DND-41 (cell line): Measurements from ENCODE around the gene APLN.

Experiments used
- ATAC-seq: fragments of 200-7000 bp; cut with Tn5 transposase; 3 replicates; pipeline ENCODE4 v1.9.1; 2021; ENCODE audit warnings: low read depth; ENCODE audit not compliant: insufficient read depth
- DNase-seq: peaks from one replicate; pipeline ENCODE4 v3.0.0-alpha.2; 2020
- H2AFZ ChIP-seq: 2 replicates; pipeline ENCODE4 v1.6.0; 2012; ENCODE audit warnings: low read depth, low read length
- H3K27ac ChIP-seq: 2 replicates; pipeline ENCODE4 v1.5.1; 2012; ENCODE audit warnings: low read length, inconsistent platforms
- H3K27me3 ChIP-seq: fragments of 200-600 bp; sonication (generic); 2 replicates; pipeline ENCODE4 v1.6.0; 2012; ENCODE audit warnings: low read length, mild to moderate bottlenecking, inconsistent platforms; ENCODE audit not compliant: insufficient read depth, poor library complexity
- H3K36me3 ChIP-seq: 2 replicates; pipeline ENCODE4 v1.5.1; 2012; ENCODE audit warnings: low read length, inconsistent platforms; ENCODE audit not compliant: insufficient read depth
- H3K4me1 ChIP-seq: 2 replicates; pipeline ENCODE4 v1.5.1; 2012; ENCODE audit warnings: mild to moderate bottlenecking, low read length; ENCODE audit not compliant: insufficient read depth
- H3K4me2 ChIP-seq: 2 replicates; pipeline ENCODE4 v1.6.0; 2012; ENCODE audit warnings: mild to moderate bottlenecking, moderate library complexity, low read length, inconsistent platforms; ENCODE audit not compliant: insufficient read depth
- H3K4me3 ChIP-seq, 2 experiments: fragments of 200-600 bp in 1 of 2; shearing (Covaris generic) in 1 of 2; 2 replicates each; pipeline ENCODE4 v1.5.1; 2012 to 2016; ENCODE audit warnings: inconsistent platforms in 2 of 2, low read length in 2 of 2, mild to moderate bottlenecking in 2 of 2, low read depth in 1 of 2, moderate library complexity in 1 of 2
- H3K79me2 ChIP-seq: 2 replicates; pipeline ENCODE4 v1.6.0; 2012; ENCODE audit warnings: low read length, inconsistent platforms; ENCODE audit not compliant: insufficient read depth
- H3K9ac ChIP-seq: 2 replicates; pipeline ENCODE4 v1.6.0; 2012; ENCODE audit warnings: low read depth, mild to moderate bottlenecking, inconsistent platforms, low read length, moderate library complexity
- H3K9me3 ChIP-seq: 2 replicates; pipeline ENCODE4 v1.5.1; 2012; ENCODE audit warnings: low read length, moderate library complexity, mild to moderate bottlenecking, inconsistent platforms; ENCODE audit not compliant: insufficient read depth, severe bottlenecking
- H4K20me1 ChIP-seq: 2 replicates; pipeline ENCODE4 v1.6.0; 2012; ENCODE audit warnings: low read length; ENCODE audit not compliant: insufficient read depth
- CTCF ChIP-seq: IDR thresholded peaks from 2 replicates; pipeline ENCODE4 v1.5.1; 2012; ENCODE audit warnings: borderline replicate concordance, low read length, moderate library complexity, mild to moderate bottlenecking; ENCODE audit not compliant: poor library complexity, severe bottlenecking; ENCODE audit errors: extremely low read depth
- EZH2 ChIP-seq: IDR thresholded peaks from 3 replicates; pipeline ENCODE4 v1.6.1; 2012; ENCODE audit warnings: borderline replicate concordance, low read depth, mild to moderate bottlenecking, moderate library complexity, low read length, inconsistent platforms; ENCODE audit not compliant: severe bottlenecking

APLN gene

GRCh38 chrX:129686422-129686948, 31.7 kb upstream of the APLN start:
- Histone ChIP-seq H3K27ac (no peak overlapping the region), H3K9ac (no peak overlapping the region), H3K27me3 (no peaks in the 10 kb centered on the region), H4K20me1 (no peaks in the 10 kb centered on the region), H3K36me3 (no peaks in the 10 kb centered on the region), H3K4me1 (peaks cover 8% of the 10 kb centered on the region), H3K4me2 (no peak overlapping the region), H3K79me2 (no peaks in the 10 kb centered on the region), H3K4me3 (no peak overlapping the region), H3K9me3 (no peaks in the 10 kb centered on the region), H2AFZ (no peak overlapping the region)
- no peak for TF ChIP-seq CTCF
- DNase-seq (no peak), ATAC-seq (0 out of 3 replicates have a peak, but pooled peaks have one; percentile 12)

- Histone ChIP-seq H2AFZ (no peak overlapping the region), H3K27ac (no peak overlapping the region), H3K9me3 (no peaks in the 10 kb centered on the region), H3K4me2 (no peak overlapping the region), H3K9ac (no peak overlapping the region), H3K36me3 (no peaks in the 10 kb centered on the region), H3K4me3 (no peak overlapping the region), H3K27me3 (no peaks in the 10 kb centered on the region), H3K79me2 (no peaks in the 10 kb centered on the region), H4K20me1 (no peaks in the 10 kb centered on the region), H3K4me1 (no peaks in the 10 kb centered on the region)
- ATAC-seq: no peak
- no peak for DNase-seq
- no peak for TF ChIP-seq CTCF
- TF ChIP-seq EZH2: no peak
Measured at GRCh38 chrX:129682979-129683378, 28.2 kb upstream of the APLN start.

- DNase-seq: no peak
- Histone ChIP-seq H3K9ac (no peak overlapping the region), H4K20me1 (no peaks in the 10 kb centered on the region), H3K4me1 (no peaks in the 10 kb centered on the region), H2AFZ (no peak overlapping the region), H3K36me3 (no peaks in the 10 kb centered on the region), H3K4me2 (no peak overlapping the region), H3K79me2 (no peaks in the 10 kb centered on the region), H3K27me3 (no peaks in the 10 kb centered on the region), H3K9me3 (no peaks in the 10 kb centered on the region), H3K4me3 (no peak overlapping the region), H3K27ac (no peak overlapping the region)
- ATAC-seq: no peak
- TF ChIP-seq EZH2 (no peak), CTCF (no peak)
Measured at GRCh38 chrX:129679901-129680300, 25.1 kb upstream of the APLN start.

- Histone ChIP-seq H3K9me3 (no peaks in the 10 kb centered on the region), H3K4me3 (no peak overlapping the region)
Measured at GRCh38 chrX:129678614-129679195, 23.9 kb upstream of the APLN start.

More at GRCh38 chrX:129678614-129679195, 23.9 kb upstream of the APLN start:
- no peak for TF ChIP-seq CTCF
- TF ChIP-seq EZH2: no peak
- Histone ChIP-seq H3K79me2 (no peaks in the 10 kb centered on the region), H3K36me3 (no peaks in the 10 kb centered on the region), H3K4me1 (no peaks in the 10 kb centered on the region), H3K27me3 (no peaks in the 10 kb centered on the region), H3K9ac (no peak overlapping the region), H4K20me1 (no peaks in the 10 kb centered on the region), H3K4me2 (no peak overlapping the region), H3K27ac (no peak overlapping the region), H2AFZ (no peak overlapping the region)
- DNase-seq (no peak), ATAC-seq (no peak)
